Ectodermal cell (in vitro differentiated cells): ENCODE data around the gene MEX3D.

ENCODE experiments used
- H3K27ac ChIP-seq: 2 replicates; pipeline ENCODE4 v1.7.0; 2013; ENCODE audit warnings: mild to moderate bottlenecking, low read depth, low read length; ENCODE audit not compliant: insufficient read depth, poor library complexity, severe bottlenecking
- H3K27me3 ChIP-seq: 2 replicates; pipeline ENCODE4 v1.7.0; 2013; ENCODE audit warnings: mild to moderate bottlenecking, low read length; ENCODE audit not compliant: insufficient read depth, control insufficient read depth, poor library complexity, severe bottlenecking
- H3K36me3 ChIP-seq: one replicate; pipeline ENCODE4 v1.7.0; 2013; ENCODE audit warnings: low read length; ENCODE audit not compliant: control insufficient read depth, insufficient read depth
- H3K4me1 ChIP-seq: one replicate; pipeline ENCODE4 v1.7.0; 2013; ENCODE audit warnings: low read length; ENCODE audit not compliant: control insufficient read depth, insufficient read depth
- H3K4me3 ChIP-seq: 2 replicates; pipeline ENCODE4 v1.7.0; 2013; ENCODE audit warnings: low read depth, low read length, control low read depth; ENCODE audit not compliant: insufficient read depth
- H3K9me3 ChIP-seq: 2 replicates; pipeline ENCODE4 v1.7.0; 2013; ENCODE audit warnings: mild to moderate bottlenecking, low read length, moderate library complexity; ENCODE audit not compliant: control insufficient read depth
- WGBS, 2 experiments: methylation state at CpG; one replicate each; pipeline ENCODE4 v1.1.7; 2013; ENCODE audit warnings: missing lambda C conversion rate in 2 of 2; 5-methylcytosine and 5-hydroxymethylcytosine counted together

Gene MEX3D

DNA sequence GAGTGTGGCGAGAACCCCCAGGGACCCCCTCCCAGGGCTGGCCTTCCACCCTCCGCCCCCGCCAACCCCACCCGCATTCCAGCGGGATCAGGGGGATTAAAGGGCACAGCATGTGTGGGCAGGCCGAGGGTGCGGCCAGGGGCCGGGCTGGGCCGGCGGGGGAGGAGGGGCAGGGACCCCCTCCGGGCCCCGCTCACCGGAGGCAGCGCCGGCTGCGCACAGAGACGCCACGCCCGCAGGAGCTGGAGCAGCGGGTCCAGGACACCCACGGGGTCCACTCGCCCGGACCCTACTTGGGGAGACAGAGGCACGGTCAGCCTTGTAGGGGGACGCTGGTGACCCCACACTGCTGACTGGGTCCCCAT is 57.7 kb downstream of the MEX3D start:
- H3K27me3 ChIP-seq, result peaks cover 59% of the 10 kb centered on the region
- no peak overlapping the region for H3K4me3 ChIP-seq
- H3K36me3 ChIP-seq, result no peaks in the 10 kb centered on the region
- H3K27ac ChIP-seq, result no peak overlapping the region
- 26 to 29% methylated on average over 25 of the region's 25 CpGs for WGBS, 2 experiments
- no peaks in the 10 kb centered on the region for H3K9me3 ChIP-seq
- peaks cover 11% of the 10 kb centered on the region for H3K4me1 ChIP-seq

DNA sequence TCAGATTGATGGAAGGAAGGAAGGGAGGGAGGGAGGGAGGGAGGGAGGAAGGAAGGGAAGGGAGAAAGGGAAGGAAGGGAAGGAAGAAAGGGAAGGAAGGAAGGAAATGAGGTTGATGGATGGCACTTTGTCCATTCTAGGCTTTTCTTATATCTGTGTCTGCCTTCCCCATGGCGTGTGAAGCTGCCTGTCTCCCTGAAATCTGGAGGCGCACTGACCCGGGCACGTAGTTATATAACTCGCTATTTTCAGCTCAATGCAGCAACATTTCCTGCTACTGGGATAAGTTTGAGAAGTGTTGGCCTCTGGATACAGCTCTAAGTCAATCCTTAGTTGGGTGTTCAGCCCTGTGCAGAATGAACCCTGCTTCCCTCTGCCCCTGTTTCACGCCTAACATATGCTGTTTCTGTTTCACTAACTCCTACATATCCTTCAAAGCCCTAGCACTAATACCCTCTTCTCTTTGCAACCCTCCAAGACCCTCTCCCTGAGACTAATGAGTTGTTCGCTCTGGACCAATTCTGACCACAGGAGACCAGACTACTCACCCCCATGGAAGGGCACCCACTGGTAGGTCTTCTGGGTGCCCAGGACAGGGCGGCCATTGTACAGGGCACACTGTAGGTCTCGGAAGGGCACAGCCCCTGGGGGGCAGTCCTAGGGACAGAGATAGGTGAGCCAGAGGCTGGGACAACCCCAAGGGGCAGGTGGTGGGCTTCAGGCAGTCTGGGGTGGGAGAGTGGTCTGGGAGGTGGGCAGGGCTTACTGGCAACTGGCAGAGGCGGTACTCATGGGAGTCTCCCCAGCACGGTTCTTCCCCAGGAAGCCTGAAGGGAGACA is 58.3 kb downstream of the MEX3D start:
- Histone ChIP-seq H3K4me3 (no peak overlapping the region), H3K9me3 (no peaks in the 10 kb centered on the region), H3K4me1 (peaks cover 11% of the 10 kb centered on the region), H3K27ac (no peak overlapping the region), H3K36me3 (no peaks in the 10 kb centered on the region), H3K27me3 (peaks cover 56% of the 10 kb centered on the region)
- 73 to 75% methylated on average over 11 of the region's 11 CpGs for WGBS, 2 experiments

GRCh38 chr19:1508507-1508856 is 59.6 kb downstream of the MEX3D start:
- H3K9me3 ChIP-seq, result no peaks in the 10 kb centered on the region
- peaks cover 11% of the 10 kb centered on the region for H3K4me1 ChIP-seq
- H3K4me3 ChIP-seq, result peak overlapping the region; percentile 58
- H3K36me3 ChIP-seq, result no peaks in the 10 kb centered on the region
- peaks cover 55% of the 10 kb centered on the region for H3K27me3 ChIP-seq
- WGBS, 2 experiments, result 36% methylated on average over 12 of the region's 12 CpGs
- H3K27ac ChIP-seq, result peak overlapping the region; percentile 26

- H3K36me3 ChIP-seq, result no peaks in the 10 kb centered on the region
- H3K27ac ChIP-seq, result peak overlapping the region; percentile 87
- peaks cover 55% of the 10 kb centered on the region for H3K27me3 ChIP-seq
- WGBS, 2 experiments, result 2% methylated on average over 46 of the region's 46 CpGs
- no peaks in the 10 kb centered on the region for H3K9me3 ChIP-seq
- H3K4me1 ChIP-seq, result peaks cover 11% of the 10 kb centered on the region
- peak overlapping the region; percentile 58 for H3K4me3 ChIP-seq
Observed at GRCh38 chr19:1507763-1508506, 60.2 kb downstream of the MEX3D start.

GRCh38 chr19:1507192-1507660 is 60.9 kb downstream of the MEX3D start:
- Histone ChIP-seq H3K27me3 (peaks cover 53% of the 10 kb centered on the region), H3K36me3 (no peaks in the 10 kb centered on the region), H3K9me3 (no peaks in the 10 kb centered on the region), H3K27ac (no peak overlapping the region), H3K4me1 (peaks cover 11% of the 10 kb centered on the region), H3K4me3 (no peak overlapping the region)
- WGBS, 2 experiments, result 76 to 82% methylated on average over 23 of the region's 23 CpGs

DNA sequence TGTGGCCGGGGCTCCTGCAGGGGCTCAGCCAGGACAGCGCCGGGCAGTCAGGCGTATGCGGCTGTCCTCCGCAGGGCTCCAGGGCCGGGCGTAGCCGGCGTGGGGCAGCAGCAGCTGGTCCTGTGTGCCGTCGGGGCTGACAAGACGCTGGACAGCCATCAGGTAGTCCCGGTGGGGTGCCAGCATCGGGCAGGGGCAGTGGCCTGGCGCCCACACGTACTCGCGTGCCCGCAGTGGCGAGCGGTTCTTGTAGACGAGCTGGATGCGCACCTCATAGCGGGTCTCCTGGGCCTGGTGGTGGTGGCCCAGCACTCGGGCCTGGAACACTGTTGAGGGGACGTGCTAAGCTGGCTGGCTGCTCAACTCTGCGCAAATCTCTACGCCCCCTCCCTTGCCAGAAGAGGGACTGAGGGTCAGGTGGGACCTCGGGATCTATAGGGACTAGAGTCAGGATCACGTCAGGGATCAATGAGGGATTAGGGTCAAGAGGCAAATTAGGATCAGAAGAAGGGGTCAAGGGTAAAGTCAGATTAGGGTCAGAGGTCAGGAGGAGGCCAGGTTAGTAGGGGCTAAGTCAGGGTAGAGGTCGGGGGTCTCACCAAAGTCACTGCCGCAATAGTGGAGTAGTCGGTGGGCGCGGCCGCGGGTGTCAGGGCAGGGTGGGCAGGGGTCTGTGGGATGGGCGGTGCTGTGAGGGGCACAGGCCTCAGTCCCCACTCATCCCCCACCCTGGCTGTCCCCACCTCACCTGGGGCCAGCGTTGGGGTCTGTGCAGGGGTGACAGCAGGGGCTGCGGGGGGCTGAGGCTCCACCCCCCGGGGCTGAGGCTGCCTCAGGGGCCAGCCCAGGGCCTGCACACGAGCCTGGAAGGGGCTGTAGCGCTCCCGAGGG is 61.9 kb downstream of the MEX3D start:
- Histone ChIP-seq H3K27me3 (peaks cover 43% of the 10 kb centered on the region), H3K27ac (no peak overlapping the region), H3K9me3 (no peaks in the 10 kb centered on the region), H3K4me3 (no peak overlapping the region), H3K4me1 (peaks cover 11% of the 10 kb centered on the region), H3K36me3 (no peaks in the 10 kb centered on the region)
- WGBS, 2 experiments, result 90 to 91% methylated on average over 45 of the region's 45 CpGs

- H3K36me3 ChIP-seq, result no peaks in the 10 kb centered on the region
- H3K9me3 ChIP-seq, result no peaks in the 10 kb centered on the region
- H3K4me3 ChIP-seq, result no peak overlapping the region
- peaks cover 33% of the 10 kb centered on the region for H3K27me3 ChIP-seq
- no peak overlapping the region for H3K27ac ChIP-seq
- 80 to 81% methylated on average over 8 of the region's 8 CpGs for WGBS, 2 experiments
- peaks cover under 1% of the 10 kb centered on the region for H3K4me1 ChIP-seq
Observed at GRCh38 chr19:1505012-1505411, 63.1 kb downstream of the MEX3D start.
